T-cell (primary cell): Measurements from ENCODE around the gene RASSF4. TPM values are rescaled to one million over a fixed set of nuclear protein-coding genes. Genes with fewer than 3 reads are reported as not detected.

ENCODE experiments used
- ATAC-seq, 4 experiments: fragments of 200-7000 bp in 3 of 4; fragments of 150-1000 bp in 1 of 4; cut with Tn5 transposase; replicated peaks in 1 of 4; 1 replicate in 3 of 4; 2 replicates in 1 of 4; pipeline ENCODE4 v1.10.0; 2021; ENCODE audit warnings: moderate library complexity in 3 of 4, mild to moderate bottlenecking in 2 of 4, moderate number of reproducible peaks in 1 of 4
- CTCF ChIA-PET, 2 donors: fragments of 300-600 bp; sonication (Branson Sonifier 250); formaldehyde crosslinking; loops; one replicate each; lab custom pipeline; 2022; ENCODE audit warnings: antibody characterized with exemption in 2 of 2; lab: Charles Lee
- POLR2A ChIA-PET, 2 donors: fragments of 300-600 bp; sonication (Branson Sonifier 250); formaldehyde crosslinking; loops; one replicate each; lab custom pipeline; 2022; ENCODE audit warnings: antibody characterized with exemption in 2 of 2; lab: Charles Lee
- DNase-seq, 35 experiments: peaks; one replicate each; pipeline versions ENCODE4 v3.0.0 to v3.0.0-alpha.2; 2013 to 2023
- H3K27ac ChIP-seq: one replicate; pipeline ENCODE4 v1.5.1; 2013; ENCODE audit warnings: low read length
- H3K27me3 ChIP-seq, 2 experiments: replicated peaks in 1 of 2; 1 replicate in 1 of 2; 2 replicates in 1 of 2; pipeline versions ENCODE4 v1.6.1 to v1.7.0; 2013; ENCODE audit warnings: low read length in 1 of 2, mixed read lengths in 1 of 2; ENCODE audit not compliant: control insufficient read depth in 2 of 2, insufficient read depth in 2 of 2; ENCODE audit errors: extremely low read depth in 1 of 2
- H3K36me3 ChIP-seq, 2 donors: 1 replicate in 1 of 2; 2 replicates in 1 of 2; pipeline versions ENCODE4 v1.6.1 to v1.7.0; 2013; ENCODE audit warnings: low read length in 1 of 2; ENCODE audit not compliant: control insufficient read depth in 2 of 2, insufficient read depth in 1 of 2; ENCODE audit errors: extremely low read depth in 1 of 2
- H3K4me1 ChIP-seq, 2 experiments: 1 replicate in 1 of 2; 2 replicates in 1 of 2; pipeline versions ENCODE4 v1.6.1 to v1.7.0; 2013; ENCODE audit warnings: low read length in 2 of 2, mixed read lengths in 1 of 2; ENCODE audit not compliant: insufficient read depth in 2 of 2, control insufficient read depth in 1 of 2; ENCODE audit errors: extremely low read depth in 1 of 2
- H3K4me3 ChIP-seq, 2 donors: 1 replicate in 1 of 2; 2 replicates in 1 of 2; pipeline versions ENCODE4 v1.5.1 to v1.7.0; 2013; ENCODE audit warnings: mild to moderate bottlenecking in 2 of 2, low read length in 1 of 2, moderate library complexity in 1 of 2; ENCODE audit not compliant: control insufficient read depth in 1 of 2; ENCODE audit errors: extremely low read depth in 1 of 2
- H3K9me3 ChIP-seq: 2 replicates; pipeline ENCODE4 v1.7.0; 2013
- H3K27ac Mint-ChIP-seq, 2 donors: one replicate each; pipeline ENCODE4 v1.8.0; 2020 to 2021; ENCODE audit warnings: mild to moderate bottlenecking in 2 of 2, mixed read lengths in 2 of 2
- H3K27me3 Mint-ChIP-seq, 2 donors: one replicate each; pipeline ENCODE4 v1.8.0; 2021 to 2022; ENCODE audit warnings: mixed read lengths in 2 of 2
- H3K36me3 Mint-ChIP-seq: one replicate; pipeline ENCODE4 v1.8.0; 2021; ENCODE audit warnings: mixed read lengths
- H3K4me1 Mint-ChIP-seq, 3 donors: one replicate each; pipeline ENCODE4 v1.8.0; 2020 to 2022; ENCODE audit warnings: mixed read lengths in 3 of 3, mild to moderate bottlenecking in 1 of 3
- H3K4me3 Mint-ChIP-seq, 3 donors: one replicate each; pipeline ENCODE4 v1.8.0; 2020 to 2022; ENCODE audit warnings: mild to moderate bottlenecking in 3 of 3, mixed read lengths in 3 of 3, moderate library complexity in 3 of 3
- H3K9me3 Mint-ChIP-seq, 3 donors: one replicate each; pipeline ENCODE4 v1.8.0; 2020 to 2022; ENCODE audit warnings: mixed read lengths in 3 of 3
- WGBS: methylation state at CpG from one replicate; pipeline ENCODE4 v1.1.5; 2013; ENCODE audit warnings: missing lambda C conversion rate; ENCODE audit not compliant: insufficient coverage; 5-methylcytosine and 5-hydroxymethylcytosine counted together
- total RNA-seq, 35 experiments: library from RNA in 6 of 35; stranded (reverse) in 6 of 35; fragments of 120-200 nt in 1 of 35; gene quantifications; one replicate each; pipeline versions ENCODE4 v1.2.1 to v1.2.4 and lab custom pipeline; 2013 to 2026

RASSF4 gene
- total RNA-seq, 5 donors from 2014 or later (not counting 1 experiment from before 2014, with no cell fraction given): 0.55 to 2.8 (median 1.7) TPM

- H3K36me3 Mint-ChIP-seq: no peaks in the 10 kb centered on the region
- H3K27me3 ChIP-seq: peaks cover 0 to 16% of the 10 kb centered on the region in 2 experiments
- no peak overlapping the region for H3K4me3 ChIP-seq
- H3K27me3 Mint-ChIP-seq: no peaks in the 10 kb centered on the region
- peaks cover under 1 to 9% of the 10 kb centered on the region in 2 experiments for H3K4me1 ChIP-seq
- ATAC-seq (no peak), DNase-seq (no peak)
- WGBS: 87% methylated on average over 13 of the region's 13 CpGs
- ChIA-PET CTCF (interaction anchor here (0.5 to 1.4 kb wide), 3 partner anchors 10 to 674 kb away, joined by 3 to 5 read pairs (median 3); no protein-coding TSS in a partner anchor), POLR2A (no interaction called here)
- peaks cover 0 to 3% (median 0%) of the 10 kb centered on the region in 3 donors for H3K4me1 Mint-ChIP-seq
- H3K9me3 Mint-ChIP-seq: no peaks in the 10 kb centered on the region
- H3K4me3 Mint-ChIP-seq: no peak overlapping the region
- H3K9me3 ChIP-seq: no peaks in the 10 kb centered on the region
- no peak overlapping the region for H3K27ac Mint-ChIP-seq
- no peaks in the 10 kb centered on the region for H3K36me3 ChIP-seq
- H3K27ac ChIP-seq: no peak overlapping the region
Observed at GRCh38 chr10:44983066-44983894, 23.7 kb downstream of the RASSF4 start.

- Histone ChIP-seq H3K27me3 (peaks cover 0 to 16% of the 10 kb centered on the region in 2 experiments), H3K36me3 (no peaks in the 10 kb centered on the region), H3K4me3 (no peak overlapping the region), H3K27ac (no peak overlapping the region), H3K9me3 (no peaks in the 10 kb centered on the region), H3K4me1 (peaks cover 0 to 3% of the 10 kb centered on the region in 2 experiments)
- H3K4me1 Mint-ChIP-seq: no peaks in the 10 kb centered on the region
- ATAC-seq (no peak), DNase-seq (no peak)
- ChIA-PET POLR2A (no interaction called here), CTCF (interaction anchor here (0.5 to 1.4 kb wide), 3 partner anchors 11 to 674 kb away, joined by 3 to 5 read pairs (median 3); no protein-coding TSS in a partner anchor)
- no peaks in the 10 kb centered on the region for H3K36me3 Mint-ChIP-seq
- H3K27me3 Mint-ChIP-seq: no peaks in the 10 kb centered on the region
- H3K27ac Mint-ChIP-seq: no peak overlapping the region
- WGBS: 89% methylated on average over 9 of the region's 10 CpGs
- H3K9me3 Mint-ChIP-seq: no peaks in the 10 kb centered on the region
- H3K4me3 Mint-ChIP-seq: no peak overlapping the region
Observed at GRCh38 chr10:44983895-44984278, 24.3 kb downstream of the RASSF4 start.

GRCh38 chr10:44984671-44985101 lies 25.1 kb downstream of the RASSF4 start:
- H3K27me3 ChIP-seq: peaks cover 0 to 22% of the 10 kb centered on the region in 2 experiments
- H3K4me1 ChIP-seq: no peaks in the 10 kb centered on the region
- no peak overlapping the region for H3K4me3 ChIP-seq
- DNase-seq: no peak
- no peaks in the 10 kb centered on the region for H3K9me3 ChIP-seq
- no peak overlapping the region for H3K27ac ChIP-seq
- H3K36me3 Mint-ChIP-seq: no peaks in the 10 kb centered on the region
- H3K4me3 Mint-ChIP-seq: no peak overlapping the region
- H3K27ac Mint-ChIP-seq: no peak overlapping the region
- H3K4me1 Mint-ChIP-seq: no peaks in the 10 kb centered on the region
- CTCF ChIA-PET: no interaction called here
- no peak for ATAC-seq
- H3K9me3 Mint-ChIP-seq: no peaks in the 10 kb centered on the region
- H3K27me3 Mint-ChIP-seq: no peaks in the 10 kb centered on the region
- 94% methylated on average over 12 of the region's 15 CpGs for WGBS
- no peaks in the 10 kb centered on the region for H3K36me3 ChIP-seq
- POLR2A ChIA-PET: no interaction called here

- Histone ChIP-seq H3K4me1 (no peaks in the 10 kb centered on the region), H3K9me3 (no peaks in the 10 kb centered on the region), H3K36me3 (no peaks in the 10 kb centered on the region), H3K4me3 (no peak overlapping the region), H3K27me3 (peaks cover 0 to 25% of the 10 kb centered on the region in 2 experiments), H3K27ac (no peak overlapping the region)
- Mint-ChIP-seq H3K36me3 (no peaks in the 10 kb centered on the region), H3K4me1 (no peaks in the 10 kb centered on the region), H3K9me3 (no peaks in the 10 kb centered on the region), H3K27ac (no peak overlapping the region), H3K4me3 (no peak overlapping the region), H3K27me3 (peaks cover 0 to 4% of the 10 kb centered on the region in 2 donors)
- no peak for DNase-seq
- ChIA-PET POLR2A (no interaction called here), CTCF (interaction anchor here in 1 of 2 donors (0.5 kb wide), 1 partner anchor 21 kb away, joined by 3 read pairs; no protein-coding TSS in a partner anchor)
- 85% methylated on average over 6 of the region's 9 CpGs for WGBS
- ATAC-seq: no peak
Observed at GRCh38 chr10:44985175-44985681, 25.6 kb downstream of the RASSF4 start.

- Mint-ChIP-seq H3K27me3 (peaks cover 0 to 6% of the 10 kb centered on the region in 2 donors), H3K36me3 (no peaks in the 10 kb centered on the region), H3K27ac (no peak overlapping the region), H3K9me3 (no peaks in the 10 kb centered on the region), H3K4me3 (no peak overlapping the region), H3K4me1 (no peaks in the 10 kb centered on the region)
- Histone ChIP-seq H3K27ac (no peak overlapping the region), H3K9me3 (no peaks in the 10 kb centered on the region), H3K27me3 (peaks cover 0 to 29% of the 10 kb centered on the region in 2 experiments), H3K4me1 (no peaks in the 10 kb centered on the region), H3K36me3 (no peaks in the 10 kb centered on the region), H3K4me3 (no peak overlapping the region)
- 100% methylated on average over 1 of the region's 3 CpGs for WGBS
- no peak for ATAC-seq
- POLR2A ChIA-PET: no interaction called here
- DNase-seq: peak in 1 of 35 experiments; percentile 3
- CTCF ChIA-PET: no interaction called here
Observed at GRCh38 chr10:44986179-44986578, 26.6 kb downstream of the RASSF4 start.

- no peaks in the 10 kb centered on the region for H3K36me3 ChIP-seq
- no peak overlapping the region for H3K4me3 ChIP-seq
- Mint-ChIP-seq H3K27me3 (peaks cover 0 to 6% of the 10 kb centered on the region in 2 donors), H3K4me3 (no peak overlapping the region), H3K9me3 (no peaks in the 10 kb centered on the region), H3K27ac (no peak overlapping the region), H3K36me3 (no peaks in the 10 kb centered on the region), H3K4me1 (no peaks in the 10 kb centered on the region)
- ChIA-PET CTCF (no interaction called here), POLR2A (no interaction called here)
- ATAC-seq (no peak), DNase-seq (no peak)
- H3K27me3 ChIP-seq: peaks cover 0 to 29% of the 10 kb centered on the region in 2 experiments
- no peaks in the 10 kb centered on the region for H3K4me1 ChIP-seq
- no peak overlapping the region for H3K27ac ChIP-seq
- WGBS: 17% methylated on average over 2 of the region's 3 CpGs
- no peaks in the 10 kb centered on the region for H3K9me3 ChIP-seq
Observed at GRCh38 chr10:44986670-44987069, 27.1 kb downstream of the RASSF4 start.
